Ovary (tissue), 3 donors: ENCODE data around the gene PDE1A.

ENCODE experiments used
- EP300 ChIP-seq: sonication (generic); formaldehyde crosslinking; IDR thresholded peaks from one replicate; pipeline ENCODE4 v1.6.1; 2017; ENCODE audit warnings: antibody characterized with exemption
- POLR2A ChIP-seq: fragments of 450-650 bp; IDR thresholded peaks from one replicate; pipeline ENCODE4 v1.6.1; 2017; ENCODE audit warnings: antibody characterized with exemption, mild to moderate bottlenecking, moderate library complexity
- TF ChIP-seq, protein P1 (sequence below), 3 donors: fragments of 450-650 bp in 2 of 3; fragments of 200-600 bp in 1 of 3; IDR thresholded peaks; one replicate each; pipeline versions ENCODE4 v1.5.1 to v1.8.0; 2016 to 2022; ENCODE audit warnings: antibody characterized with exemption in 3 of 3, mild to moderate bottlenecking in 1 of 3
- donor health status: DM: no; HTN: no; CAD: no.

DNA sequence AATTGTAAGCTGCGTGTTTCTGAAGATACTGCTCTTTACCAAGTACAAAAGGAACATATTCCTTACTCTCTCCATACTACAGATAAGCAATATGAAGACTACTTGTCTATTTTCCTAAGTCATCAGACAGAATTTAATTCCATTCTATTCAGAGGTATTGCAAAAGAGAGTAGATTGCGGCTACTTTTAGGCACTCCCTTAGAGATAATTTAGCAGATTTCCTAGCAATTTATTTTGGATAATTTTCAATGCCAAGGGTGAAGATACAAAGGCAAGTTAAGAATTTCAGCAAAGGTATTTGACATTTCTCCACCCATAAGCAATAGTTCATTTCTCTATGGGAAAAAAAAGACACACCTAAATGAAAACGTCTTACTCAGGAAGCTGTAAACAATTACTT lies 161.1 kb downstream of the PDE1A start:
- TF ChIP-seq EP300 (no peak), POLR2A (no peak)
- TF ChIP-seq, protein P1, sequence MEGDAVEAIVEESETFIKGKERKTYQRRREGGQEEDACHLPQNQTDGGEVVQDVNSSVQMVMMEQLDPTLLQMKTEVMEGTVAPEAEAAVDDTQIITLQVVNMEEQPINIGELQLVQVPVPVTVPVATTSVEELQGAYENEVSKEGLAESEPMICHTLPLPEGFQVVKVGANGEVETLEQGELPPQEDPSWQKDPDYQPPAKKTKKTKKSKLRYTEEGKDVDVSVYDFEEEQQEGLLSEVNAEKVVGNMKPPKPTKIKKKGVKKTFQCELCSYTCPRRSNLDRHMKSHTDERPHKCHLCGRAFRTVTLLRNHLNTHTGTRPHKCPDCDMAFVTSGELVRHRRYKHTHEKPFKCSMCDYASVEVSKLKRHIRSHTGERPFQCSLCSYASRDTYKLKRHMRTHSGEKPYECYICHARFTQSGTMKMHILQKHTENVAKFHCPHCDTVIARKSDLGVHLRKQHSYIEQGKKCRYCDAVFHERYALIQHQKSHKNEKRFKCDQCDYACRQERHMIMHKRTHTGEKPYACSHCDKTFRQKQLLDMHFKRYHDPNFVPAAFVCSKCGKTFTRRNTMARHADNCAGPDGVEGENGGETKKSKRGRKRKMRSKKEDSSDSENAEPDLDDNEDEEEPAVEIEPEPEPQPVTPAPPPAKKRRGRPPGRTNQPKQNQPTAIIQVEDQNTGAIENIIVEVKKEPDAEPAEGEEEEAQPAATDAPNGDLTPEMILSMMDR (IDR thresholded peaks at IDR 0.05): no peak
